GF-D8 (cell line): ENCODE data around the gene SIGLECL1.

Source experiments
- DNase-seq: peaks from one replicate; lab custom pipeline; 2025; lab: John Stamatoyannopoulos, UW

SIGLECL1 gene

DNA sequence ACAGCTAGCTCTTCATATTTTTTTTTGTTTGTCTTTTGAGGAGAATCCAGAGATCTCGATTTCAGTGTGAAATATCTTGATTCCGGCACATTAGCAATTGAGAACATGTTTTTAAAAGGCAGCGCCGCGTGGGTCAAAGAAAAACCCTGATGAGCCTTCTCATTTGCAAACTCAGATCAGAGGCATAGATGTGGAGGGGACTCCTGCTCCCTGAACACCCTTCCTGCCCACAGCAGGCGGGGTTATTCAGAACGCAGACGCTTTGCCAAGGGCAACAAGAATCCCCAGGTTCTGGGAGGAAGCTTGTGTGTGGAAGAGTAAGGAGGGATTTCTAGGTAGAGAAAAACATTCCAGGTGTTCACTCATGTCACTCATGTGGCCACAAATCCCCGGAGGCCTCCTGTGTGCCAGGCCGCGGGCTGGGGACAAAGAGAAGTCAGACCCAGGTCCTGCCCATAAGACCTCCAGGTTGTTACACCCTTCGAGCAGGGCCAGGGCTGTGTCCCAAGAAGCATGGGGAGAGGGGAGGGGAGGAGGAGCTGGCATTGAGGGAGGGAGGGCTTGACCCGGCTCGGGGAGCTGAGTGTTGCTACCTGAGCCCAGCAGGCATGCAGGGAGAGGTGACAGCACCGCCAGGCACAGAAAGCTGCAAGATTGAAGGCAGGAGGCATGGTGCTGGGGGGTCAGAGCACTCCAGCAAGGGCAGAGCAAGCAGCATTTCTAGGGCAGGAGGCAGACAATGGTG is 44.7 kb downstream of the SIGLECL1 start:
- no peak for DNase-seq

DNA sequence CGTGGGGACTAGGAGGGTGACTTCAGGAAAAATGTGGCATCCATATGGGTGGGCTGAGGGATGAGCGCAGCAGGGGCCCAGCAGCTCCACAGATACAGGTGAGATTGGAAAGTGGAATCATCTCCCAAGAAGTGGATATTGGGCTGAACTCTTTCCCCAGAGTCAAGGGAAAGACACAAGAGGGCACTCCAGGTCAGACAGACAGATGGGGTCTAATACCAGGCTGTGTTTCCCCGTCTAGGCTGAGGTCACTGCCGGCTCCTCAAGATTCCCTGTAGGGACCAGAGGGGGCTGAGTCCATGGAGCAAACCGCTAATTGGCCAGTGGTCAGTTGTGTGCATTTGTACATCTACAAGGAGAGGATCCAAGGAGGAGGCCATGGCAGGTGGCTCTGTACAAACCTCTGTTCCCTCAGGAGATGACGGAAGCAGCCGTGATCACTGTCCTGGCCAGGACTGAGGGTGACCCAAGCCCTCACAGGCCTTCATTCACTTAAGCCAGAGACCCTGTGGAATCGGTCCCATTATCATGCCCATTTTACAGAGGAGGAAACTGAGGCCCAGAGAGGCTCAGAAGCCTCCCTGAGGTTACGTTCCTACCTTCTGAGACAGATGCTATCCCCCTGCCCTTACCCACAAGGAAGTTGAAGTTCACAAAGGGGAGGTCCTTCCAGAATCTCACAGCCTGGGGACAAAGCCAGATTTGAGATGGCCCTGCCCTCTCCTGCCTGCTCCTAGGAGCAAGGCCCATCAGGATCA is 45.6 kb downstream of the SIGLECL1 start:
- DNase-seq = no peak

DNA sequence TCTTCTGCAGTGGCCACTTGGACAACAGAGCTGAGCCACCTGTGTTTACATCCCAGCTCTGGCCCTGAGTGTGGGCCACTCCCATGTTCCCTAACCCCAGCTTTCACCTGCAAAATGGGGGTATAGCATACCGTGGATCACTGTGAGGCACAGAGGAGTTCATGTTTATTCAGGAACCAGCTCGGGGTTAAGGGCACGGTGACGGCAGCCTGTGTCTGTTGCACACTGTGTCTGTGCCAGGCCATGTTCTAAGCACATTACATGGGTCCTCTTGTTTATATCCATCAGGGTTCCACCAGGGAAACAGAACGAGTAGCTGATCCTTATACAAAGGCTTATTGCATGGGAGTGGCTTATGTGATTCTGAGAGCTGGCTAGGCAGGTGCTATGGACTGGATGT is 46.5 kb downstream of the SIGLECL1 start:
- DNase-seq = no peak

DNA sequence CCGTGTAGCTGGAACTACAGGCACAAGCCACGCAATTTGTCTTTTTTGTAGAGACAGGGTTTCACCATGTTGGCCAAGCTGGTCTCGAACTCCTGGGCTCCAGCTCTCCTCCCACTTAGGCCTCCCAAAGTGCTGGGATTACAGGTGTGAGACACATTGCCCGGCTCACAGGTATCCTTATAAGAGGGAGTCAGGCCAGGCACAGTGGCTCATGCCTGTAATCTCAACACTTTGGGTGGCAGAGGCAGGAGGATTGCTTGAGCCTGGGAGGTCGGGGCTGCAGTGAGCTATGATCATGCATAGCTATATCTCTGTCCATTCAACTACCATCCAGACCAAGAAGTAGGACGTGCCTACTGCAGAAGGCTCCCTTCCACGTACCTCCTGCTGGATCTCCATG is 50.4 kb downstream of the SIGLECL1 start:
- DNase-seq = no peak

DNA sequence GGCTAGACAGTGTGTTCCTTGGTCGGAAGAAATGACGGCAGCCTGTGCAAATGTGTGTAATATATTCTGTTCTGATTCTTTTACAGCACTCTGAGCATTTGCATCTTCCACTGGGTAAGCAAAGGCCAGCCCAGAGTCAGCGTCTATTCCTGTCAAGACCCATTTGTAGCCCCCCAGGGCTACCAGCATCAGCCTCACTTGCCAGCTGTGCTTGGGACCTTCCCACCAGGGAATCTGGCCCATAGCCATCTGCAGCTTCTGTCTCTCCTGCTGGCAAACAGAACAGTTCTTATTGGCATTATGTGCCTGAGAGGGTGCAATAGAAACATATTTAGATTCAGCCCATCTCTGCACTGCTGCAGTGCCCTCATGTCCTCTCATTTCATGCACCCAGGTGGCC is 54.6 kb downstream of the SIGLECL1 start:
- no peak for DNase-seq

DNA sequence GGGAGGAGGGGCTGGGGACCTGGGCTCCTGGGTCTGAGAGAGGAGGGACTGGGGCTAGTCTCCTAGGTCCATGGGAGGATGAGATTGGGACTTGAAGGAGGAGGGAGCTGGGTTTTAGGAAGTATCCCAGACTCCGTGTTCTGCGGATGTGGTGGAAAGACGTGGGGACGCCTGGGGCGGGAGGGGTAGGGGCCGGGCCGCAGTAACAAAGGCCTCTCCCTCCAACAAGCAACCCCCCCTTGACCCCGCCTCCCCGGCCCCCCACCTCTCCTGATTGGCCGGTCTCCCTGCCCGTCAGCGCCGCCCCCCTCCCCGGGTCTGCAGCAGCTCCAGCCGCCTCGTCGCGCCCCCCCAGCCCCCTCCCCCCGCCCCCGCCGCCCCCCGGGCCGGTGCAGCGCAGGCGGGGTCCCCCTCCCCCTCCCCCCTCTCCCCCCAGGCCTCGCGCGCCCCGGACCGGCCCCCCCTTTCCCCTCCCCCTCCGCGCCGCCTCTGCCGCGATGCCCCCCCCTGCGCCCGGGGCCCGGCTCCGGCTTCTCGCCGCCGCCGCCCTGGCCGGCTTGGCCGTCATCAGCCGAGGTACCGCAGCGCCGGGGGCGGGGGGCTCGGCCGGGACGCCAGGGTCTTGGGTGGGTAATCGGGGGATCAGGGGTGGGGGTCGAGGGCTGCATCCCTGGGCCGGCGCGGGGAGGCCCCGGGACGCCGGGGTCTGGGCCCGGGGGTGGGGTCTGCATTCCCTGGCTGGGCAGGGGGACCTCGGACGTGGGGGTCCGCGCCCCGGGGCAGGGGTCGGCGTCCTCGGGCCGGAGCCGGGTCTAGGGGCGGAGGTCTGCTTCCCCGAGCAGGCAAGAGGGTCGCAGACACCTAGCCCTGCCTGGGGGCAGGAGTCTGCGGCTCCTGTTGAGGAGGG is 60.7 kb downstream of the SIGLECL1 start, which contains the start of gene IGLON5:
Gene IGLON5, plus strand, starts transcription at position 294 of the 907 bp plus-strand sequence. Its CDS starts 204 bp downstream, at position 498.
- DNase-seq = no peak

DNA sequence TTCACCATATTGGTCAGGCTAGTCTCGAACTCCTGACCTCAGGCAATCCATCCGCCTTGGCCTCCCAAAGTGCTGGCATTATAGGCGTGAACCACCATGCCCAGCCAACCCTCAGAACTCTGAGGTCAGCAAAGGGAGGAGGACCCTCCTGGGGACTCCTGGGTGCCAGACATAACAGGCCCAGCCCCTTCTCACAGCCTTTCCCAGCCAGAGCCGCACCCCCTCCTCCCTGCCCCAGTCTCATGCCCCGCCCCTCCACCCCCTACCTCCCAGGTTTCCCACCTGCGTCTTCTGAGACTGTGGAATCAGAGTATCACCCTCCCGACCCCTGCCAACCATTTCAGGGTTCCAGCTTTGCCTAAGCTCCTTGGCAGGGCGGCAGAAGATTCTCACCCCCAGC is 65.8 kb downstream of the SIGLECL1 start:
- DNase-seq = no peak

DNA sequence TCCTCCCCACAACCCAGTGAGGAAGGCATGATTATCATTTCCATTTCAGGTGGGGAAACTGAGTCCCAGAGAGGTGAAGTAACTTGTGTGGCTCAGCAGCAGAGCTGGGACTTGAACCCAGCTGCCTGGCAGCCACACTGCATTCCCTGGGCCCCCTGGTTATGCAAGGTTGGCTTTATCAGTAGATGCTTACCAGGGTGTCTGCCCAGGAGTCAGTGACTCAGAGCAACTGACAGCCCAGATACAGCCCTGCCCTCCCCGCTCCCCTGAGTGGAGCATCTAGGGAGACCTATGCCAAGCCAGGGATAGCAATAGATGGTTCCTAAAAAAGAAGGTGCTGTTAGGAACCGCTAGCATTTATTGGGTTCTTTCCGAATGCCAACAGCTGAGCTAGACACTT is 66.5 kb downstream of the SIGLECL1 start:
- no peak for DNase-seq

DNA sequence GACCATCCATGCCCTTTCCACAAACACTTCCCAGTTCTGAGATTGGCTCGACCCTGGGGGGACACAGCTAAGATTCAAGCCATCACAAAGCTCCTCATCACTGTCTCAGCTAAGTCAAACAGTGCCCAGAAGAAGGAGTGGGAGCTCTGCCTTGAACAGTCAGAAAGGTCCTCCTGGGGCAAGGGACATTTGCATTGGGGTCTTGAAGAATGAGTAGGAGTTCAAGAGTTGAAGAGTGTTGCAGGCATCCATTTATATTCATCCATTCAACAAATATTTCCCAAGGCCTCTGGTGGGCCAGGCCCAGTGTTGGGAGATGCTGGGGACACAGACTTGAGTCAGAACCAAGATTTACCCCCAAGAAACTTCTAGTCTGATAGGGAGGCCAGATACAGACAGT is 67.1 kb downstream of the SIGLECL1 start:
- no peak for DNase-seq
